ENCODE measurements around the gene ARHGEF16.

DNA sequence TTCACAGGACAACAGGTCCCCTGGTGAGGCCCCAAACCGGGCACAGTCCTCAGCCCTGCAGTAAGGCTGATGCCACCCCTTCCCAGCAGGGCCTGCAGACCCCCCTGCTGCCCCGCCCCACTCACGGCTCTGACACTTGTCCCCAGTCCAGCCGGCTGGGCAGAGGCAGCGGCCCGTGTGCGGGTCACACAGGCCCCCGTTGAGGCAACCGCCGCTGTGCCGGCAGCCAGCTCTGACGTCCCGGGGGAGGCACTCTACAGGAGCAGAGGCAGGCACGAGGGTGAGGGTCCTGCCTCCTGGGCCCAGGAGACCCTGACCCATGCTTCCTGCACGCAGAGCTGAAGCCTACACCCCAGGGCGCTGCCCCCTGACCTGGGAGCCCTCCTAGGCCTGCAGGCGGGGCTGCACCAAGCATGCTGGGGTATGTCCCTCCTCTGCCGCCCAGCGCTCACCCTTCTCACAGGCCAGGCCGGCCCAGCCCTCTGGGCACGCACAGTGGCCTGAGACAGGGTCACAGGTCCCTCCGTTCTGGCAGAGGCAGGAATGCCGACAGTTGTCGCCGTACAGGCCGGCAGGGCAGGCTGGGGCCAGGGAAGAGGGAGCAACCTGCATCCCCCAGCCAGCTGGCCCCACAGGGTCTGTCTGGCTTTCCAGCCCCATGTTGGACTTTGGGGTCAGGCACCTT, 43.9 kb downstream of the ARHGEF16 start:
- TF ChIP-seq, protein P1, sequence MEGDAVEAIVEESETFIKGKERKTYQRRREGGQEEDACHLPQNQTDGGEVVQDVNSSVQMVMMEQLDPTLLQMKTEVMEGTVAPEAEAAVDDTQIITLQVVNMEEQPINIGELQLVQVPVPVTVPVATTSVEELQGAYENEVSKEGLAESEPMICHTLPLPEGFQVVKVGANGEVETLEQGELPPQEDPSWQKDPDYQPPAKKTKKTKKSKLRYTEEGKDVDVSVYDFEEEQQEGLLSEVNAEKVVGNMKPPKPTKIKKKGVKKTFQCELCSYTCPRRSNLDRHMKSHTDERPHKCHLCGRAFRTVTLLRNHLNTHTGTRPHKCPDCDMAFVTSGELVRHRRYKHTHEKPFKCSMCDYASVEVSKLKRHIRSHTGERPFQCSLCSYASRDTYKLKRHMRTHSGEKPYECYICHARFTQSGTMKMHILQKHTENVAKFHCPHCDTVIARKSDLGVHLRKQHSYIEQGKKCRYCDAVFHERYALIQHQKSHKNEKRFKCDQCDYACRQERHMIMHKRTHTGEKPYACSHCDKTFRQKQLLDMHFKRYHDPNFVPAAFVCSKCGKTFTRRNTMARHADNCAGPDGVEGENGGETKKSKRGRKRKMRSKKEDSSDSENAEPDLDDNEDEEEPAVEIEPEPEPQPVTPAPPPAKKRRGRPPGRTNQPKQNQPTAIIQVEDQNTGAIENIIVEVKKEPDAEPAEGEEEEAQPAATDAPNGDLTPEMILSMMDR (IDR thresholded peaks at IDR 0.05): no peak
- TF ChIP-seq POLR2A (IDR thresholded peaks at IDR 0.05) (no peak), POLR2AphosphoS5 (IDR thresholded peaks at IDR 0.05) (no peak), EP300 (IDR thresholded peaks at IDR 0.05) (no peak)
